GM19395 (cell line): ENCODE measurements around the gene ARHGAP6.
"Not testable (repeated sequence)": the region's sequence is repeated elsewhere in the genome, so short reads cannot be mapped to it uniquely, and the experiment has no call there.

Experiments used
- ATAC-seq: cut with Tn5 transposase; IDR thresholded peaks from one replicate; pipeline ENCODE4 v1.9.1; 2021; ENCODE audit warnings: mild to moderate bottlenecking, moderate library complexity; ENCODE audit not compliant: unreplicated experiment

ARHGAP6 gene

GRCh38 chrX:11259437-11259836 is 406.3 kb downstream of the ARHGAP6 start:
- ATAC-seq, result no peak

DNA sequence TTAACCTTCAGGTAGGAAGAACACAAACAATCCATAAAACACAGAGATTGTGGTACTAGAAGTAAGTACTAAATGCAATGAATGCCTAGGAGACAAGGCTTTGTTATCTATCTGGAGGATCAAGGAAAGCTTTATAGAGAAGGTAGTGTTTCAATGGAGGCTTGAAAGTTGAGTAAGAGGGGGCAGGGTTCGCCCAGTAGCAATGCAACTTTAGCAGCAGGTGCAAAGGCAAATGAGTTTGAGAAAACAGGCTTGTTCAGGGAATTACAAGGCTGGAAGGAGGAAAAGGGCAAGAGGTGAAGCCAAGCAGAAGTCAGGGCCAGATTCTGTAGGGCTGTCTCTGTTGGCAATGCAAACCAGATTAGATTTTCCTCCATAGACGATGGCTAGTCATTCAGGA is 408.0 kb downstream of the ARHGAP6 start:
- ATAC-seq, result no peak

DNA sequence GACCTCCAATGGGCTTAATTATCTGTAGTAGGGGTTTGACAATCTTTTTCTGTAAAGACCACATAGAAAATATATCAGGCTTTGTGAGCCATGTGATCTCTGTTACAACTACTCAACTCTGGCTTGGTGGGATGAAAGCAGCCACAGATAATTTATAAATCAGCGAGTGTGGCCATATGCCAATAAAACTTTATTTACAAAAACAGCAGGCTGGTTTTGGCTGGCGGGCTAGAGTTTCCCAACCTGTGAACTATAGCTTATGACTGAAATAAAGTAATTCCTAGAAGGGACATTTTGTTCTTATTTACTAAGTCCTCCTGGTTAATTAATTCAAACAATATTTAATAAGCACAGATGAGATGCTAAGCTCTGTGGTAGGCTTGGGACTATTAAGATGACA is 408.4 kb downstream of the ARHGAP6 start:
- ATAC-seq, result no peak

GRCh38 chrX:11254417-11255109 is 411.2 kb downstream of the ARHGAP6 start:
- ATAC-seq, result no peak

GRCh38 chrX:11244636-11245035 is 421.1 kb downstream of the ARHGAP6 start:
- ATAC-seq, result no peak

GRCh38 chrX:11242704-11243103 is 423.0 kb downstream of the ARHGAP6 start:
- no peak for ATAC-seq

DNA sequence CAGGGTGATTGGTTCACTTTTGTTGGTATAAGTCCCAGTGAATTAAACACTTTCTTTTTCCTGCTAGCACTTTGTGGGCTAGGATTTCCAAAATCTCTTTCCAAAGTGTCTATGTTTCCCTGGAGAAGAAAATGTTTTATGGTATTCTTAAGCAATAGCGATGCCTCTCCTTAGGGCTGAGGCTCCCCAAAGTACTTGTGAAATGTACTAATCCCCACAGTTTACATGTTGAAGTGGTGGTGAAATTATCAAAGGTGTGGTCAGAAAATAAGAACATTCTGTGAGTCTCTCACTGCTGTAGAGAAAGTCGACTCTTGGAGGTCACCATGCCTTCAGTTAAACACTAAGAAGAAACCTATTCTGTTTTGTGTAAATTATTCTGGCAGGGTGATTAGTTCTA is 424.0 kb downstream of the ARHGAP6 start:
- no peak for ATAC-seq

- peak; percentile 93 for ATAC-seq
Measured at GRCh38 chrX:11239230-11239629, 426.5 kb downstream of the ARHGAP6 start.

DNA sequence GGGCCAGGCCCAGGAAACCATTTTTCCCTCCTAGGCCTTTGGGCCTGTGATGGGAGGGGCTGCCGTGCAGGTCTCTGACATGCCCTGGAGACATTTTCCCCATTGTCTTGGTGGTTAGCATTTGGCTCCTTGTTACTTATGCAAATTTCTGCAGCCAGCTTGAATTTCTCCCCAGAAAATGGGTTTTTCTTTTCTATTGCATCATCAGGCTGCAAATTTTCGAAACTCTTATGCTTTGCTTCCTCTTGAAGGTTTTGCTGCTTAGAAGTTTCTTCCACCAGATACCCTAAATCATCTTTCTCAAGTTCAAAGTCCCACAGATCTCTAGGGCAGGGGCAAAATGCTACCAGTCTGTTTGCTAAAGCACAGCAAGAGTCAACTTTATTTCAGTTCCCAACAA is 430.3 kb downstream of the ARHGAP6 start:
- ATAC-seq, result not testable (repeated sequence)

DNA sequence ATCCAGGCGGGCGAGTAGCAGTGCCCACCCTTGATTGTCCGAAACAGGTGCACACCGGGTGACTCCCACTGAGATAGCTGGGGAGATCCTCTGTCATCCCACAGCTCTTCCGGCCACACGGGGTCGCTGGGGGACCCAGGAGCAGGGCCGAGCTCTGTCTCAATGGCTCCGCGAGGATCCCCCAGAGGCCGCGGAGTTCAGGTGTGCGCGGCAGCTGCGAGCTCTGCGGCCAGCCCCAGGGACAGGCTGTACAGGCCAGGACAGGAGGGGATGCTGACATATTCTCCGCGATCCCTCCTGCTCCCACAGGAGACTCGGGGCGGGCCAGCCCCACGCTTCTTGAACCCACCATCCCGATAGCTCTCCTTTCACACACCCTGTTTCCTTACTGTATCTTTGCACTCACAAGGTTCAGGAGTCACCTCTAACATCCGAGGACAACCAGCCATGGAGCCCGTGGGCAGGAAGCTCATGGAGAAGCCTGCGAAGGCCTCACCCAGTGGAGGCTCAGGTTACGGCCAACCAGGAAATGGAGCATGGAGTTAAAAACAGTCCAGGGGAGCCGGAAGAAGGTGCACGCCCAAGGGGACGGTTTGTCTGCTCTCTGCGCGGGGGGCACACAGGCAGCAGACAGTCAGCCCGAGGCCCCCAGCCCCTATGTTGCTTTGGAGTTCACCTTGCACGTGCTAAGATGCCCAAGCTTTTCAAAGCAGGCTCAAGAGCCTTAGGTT is 450.4 kb downstream of the ARHGAP6 start:
- ATAC-seq, result no peak

DNA sequence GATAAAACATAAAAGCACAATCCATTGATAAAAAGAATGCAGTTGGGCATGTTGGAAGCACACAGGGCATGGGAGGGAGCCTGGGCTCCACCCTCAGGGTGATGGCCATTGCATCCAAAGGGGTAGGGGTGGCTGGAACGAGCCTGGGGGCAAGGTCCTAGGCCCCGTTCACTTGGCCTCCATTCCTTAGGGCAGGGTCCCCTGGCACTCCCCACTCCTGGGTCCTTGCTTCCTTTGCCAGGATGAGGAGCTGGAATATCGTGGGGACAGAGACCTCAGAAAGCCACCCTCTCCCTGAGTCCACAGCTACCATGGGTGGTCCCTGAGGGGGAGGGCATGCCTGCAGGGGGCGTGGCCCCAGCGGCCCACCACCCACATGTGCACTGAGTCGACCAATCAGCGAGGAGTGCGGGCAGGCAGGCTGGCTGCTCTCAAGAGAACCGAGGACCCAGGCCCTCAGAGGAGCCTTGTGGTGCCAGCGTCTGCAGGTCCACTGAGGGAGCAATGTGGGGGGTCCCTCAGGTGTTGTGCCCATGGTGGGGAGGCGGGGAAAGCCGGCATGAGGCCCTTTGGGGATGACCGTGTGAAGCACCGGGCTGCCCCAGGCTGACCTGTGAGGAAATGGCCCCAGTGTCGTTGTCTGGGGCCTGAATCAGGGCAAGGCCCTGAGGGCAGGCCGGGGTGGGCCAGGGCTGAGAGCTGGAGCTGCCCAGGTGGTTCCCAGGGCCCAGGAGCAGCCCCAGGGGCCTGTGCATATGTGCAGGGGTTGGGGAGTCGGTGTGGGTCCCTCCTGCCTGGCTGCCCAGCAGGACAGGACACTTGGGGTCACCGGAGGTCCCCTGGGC is 451.2 kb downstream of the ARHGAP6 start:
- no peak for ATAC-seq

GRCh38 chrX:11212741-11213140 is 453.0 kb downstream of the ARHGAP6 start:
- ATAC-seq, result no peak

DNA sequence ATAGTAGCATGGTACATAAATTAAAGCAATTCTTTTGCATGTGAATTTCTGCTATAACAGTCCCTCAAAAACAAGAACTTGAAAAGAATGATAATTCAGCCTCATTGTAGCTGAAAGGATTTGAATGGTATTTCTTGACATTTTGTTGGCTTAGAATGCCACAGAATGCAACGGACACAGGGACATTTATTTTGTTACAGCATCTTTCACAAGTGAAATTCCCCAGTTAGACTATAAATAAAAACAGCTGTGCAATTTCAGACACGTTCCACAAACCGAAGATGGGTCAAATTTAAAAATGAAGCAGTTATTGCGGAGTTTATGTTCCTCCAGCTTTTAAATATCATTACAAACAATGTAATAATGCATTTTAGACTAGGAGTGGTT is 455.3 kb downstream of the ARHGAP6 start:
- no peak for ATAC-seq

DNA sequence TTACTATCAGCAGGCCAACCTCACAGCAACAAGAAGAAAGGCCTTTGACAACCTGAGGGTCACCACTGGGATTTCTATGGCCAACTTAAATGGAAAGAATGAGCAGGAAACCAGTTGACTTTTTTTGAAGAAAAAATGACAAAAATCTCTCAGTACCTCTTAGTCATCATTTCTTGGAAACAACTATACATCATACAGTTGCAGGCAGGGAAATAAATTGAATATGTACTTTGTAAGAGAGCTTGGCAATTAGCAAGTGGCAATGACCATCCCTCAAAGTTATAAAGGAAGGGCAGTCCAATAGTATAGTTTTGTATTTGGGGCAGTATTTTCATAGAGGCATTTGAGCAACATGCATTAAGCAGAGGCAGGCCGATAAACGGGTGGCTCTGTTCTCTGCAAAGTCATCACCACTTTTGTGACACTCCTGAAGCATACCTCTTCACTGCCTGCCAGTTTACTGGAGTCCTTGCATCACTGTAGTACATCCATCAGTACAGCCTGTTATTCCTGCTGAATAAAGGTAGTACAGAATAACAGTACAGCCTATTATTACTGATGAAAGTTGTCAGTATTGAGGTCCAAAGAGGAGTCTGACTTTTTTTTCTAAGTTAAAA is 455.8 kb downstream of the ARHGAP6 start:
- ATAC-seq, result no peak

DNA sequence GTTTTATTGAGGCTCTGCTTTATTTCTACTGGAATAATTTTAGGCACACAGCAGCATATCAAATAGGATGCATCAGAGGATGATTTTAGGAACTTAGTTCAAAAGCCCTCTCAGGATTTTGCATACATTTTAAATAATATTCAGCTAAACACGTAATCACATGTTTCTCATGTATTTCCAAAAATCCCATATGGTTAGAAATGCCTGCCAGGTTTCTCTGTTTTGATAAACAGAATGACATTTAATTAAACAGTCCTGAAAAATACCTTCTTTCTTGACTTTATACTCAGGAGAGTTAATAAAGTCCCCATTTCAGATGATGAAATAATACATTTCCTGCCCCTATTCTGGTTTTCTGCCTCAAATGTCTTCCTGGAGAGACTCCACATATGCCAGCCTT is 459.0 kb downstream of the ARHGAP6 start:
- no peak for ATAC-seq

GRCh38 chrX:11205796-11206195 is 459.9 kb downstream of the ARHGAP6 start:
- ATAC-seq, result no peak

- ATAC-seq, result no peak
Measured at GRCh38 chrX:11197671-11198070, 468.0 kb downstream of the ARHGAP6 start.

- ATAC-seq, result no peak
Measured at GRCh38 chrX:11196476-11196875, 469.2 kb downstream of the ARHGAP6 start.

DNA sequence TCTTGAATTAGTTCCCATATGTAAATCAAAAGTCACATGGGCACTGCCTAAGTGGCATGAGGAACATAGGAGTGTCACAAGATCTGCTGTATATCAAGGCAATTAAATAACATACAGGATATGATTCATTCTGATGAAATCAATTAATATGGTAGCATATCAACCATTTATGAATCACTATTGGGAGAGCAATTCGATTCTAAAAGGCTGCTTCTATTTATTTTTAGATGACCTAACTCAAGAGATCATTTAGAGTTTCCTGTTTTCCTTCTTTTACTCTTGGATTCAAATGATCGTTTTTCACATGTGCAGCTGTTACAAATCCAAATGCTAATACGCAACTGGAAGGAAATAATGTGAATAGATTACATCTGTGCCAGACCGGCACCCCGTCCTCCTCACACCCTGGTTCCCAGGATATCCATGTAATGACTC is 472.7 kb downstream of the ARHGAP6 start:
- no peak for ATAC-seq

DNA sequence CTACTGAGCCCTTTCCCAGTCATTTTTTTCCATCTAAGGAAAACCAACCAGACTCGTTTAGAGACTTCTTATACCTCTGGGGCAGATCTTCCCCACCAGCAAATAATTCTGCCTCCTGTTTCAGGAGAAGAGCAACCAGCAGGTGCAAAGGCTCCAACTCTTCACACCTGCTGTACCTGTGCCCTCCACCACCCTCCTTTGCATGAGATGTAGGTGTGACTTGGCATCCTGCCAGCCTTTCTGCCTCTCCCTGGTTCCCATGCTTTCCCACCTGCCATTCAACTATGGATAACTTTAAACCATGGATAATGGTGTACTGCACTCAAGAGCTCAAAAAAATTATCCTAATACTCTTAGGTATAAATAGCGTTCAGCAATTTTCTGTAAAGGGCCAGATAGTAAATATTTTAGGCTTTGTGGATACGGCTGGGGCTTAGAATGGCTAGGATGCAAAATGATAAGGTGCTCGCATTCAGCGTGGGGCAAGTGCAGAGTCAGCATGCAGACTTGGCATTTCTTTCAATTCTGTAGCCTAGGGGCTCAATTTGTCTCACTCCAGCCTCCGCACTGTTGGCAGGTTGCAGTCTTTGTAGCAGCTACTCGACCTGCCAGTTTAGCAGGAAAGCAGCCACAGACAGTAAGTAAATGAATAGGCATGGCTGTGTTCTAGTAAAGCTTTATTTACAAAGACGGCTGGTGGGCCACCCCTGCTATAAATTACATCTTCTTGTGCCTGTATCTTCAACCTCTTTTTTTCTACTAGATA is 474.8 kb downstream of the ARHGAP6 start:
- ATAC-seq, result no peak
